Measurements from ENCODE around the gene KIAA0040.

DNA sequence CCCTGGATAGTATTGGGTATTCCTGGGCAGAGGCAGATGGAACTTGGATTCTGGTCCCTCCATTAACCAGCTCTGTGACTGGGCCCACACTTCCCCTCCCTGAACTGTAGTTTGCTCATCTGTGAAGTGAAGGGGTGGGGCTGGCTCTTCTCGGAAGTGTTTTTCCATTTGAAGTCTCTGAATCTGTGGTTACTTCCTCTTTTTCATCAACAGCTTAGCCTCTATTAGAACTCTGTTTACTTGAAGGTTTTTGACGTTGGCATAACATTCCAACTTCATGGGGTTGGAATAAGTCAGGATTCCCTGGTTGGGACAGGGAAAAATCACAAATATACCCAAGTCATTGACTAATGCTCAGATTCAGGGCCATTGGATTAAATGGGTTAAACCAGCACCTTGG lies 3.6 kb downstream of the KIAA0040 start:
- TF ChIP-seq YY1 (IDR thresholded peaks at IDR 0.05; ENCODE audit: insufficient read depth, insufficient read length) (no peak), ZNF274 (IDR thresholded peaks at IDR 0.05; ENCODE audit: low read depth, low read length) (no peak), SUZ12 (IDR thresholded peaks at IDR 0.05; ENCODE audit: extremely low read depth, insufficient read depth, insufficient read length) (no peak)
